GM18502 (cell line): ENCODE data around the gene DTYMK.
A peak's percentile ranks its signal among the peaks of the same experiment; 100 is the strongest.

Experiments
- ATAC-seq: cut with Tn5 transposase; IDR thresholded peaks from one replicate; pipeline ENCODE4 v1.9.1; 2021; ENCODE audit warnings: mild to moderate bottlenecking; ENCODE audit not compliant: unreplicated experiment, poor library complexity

DTYMK gene

DNA sequence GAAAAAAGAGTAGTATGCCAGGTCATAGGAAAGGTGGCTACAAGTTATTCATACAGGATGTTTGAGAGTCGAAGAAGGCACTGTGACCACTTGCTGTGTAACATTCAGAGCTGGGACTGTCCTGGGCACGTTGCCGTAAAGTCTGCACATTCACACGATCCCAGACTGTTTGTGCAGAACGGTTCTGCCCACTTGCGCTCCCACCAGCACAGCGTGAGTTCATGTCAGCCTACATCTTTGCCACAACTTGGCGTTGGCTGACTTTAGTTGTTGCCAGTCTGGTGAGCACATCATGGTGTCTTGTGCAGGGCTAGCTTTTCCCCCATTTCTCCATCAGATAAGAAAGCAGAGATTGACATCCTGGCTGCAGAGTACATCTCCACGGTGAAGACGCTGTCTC, 22.3 kb upstream of the DTYMK start:
- no peak for ATAC-seq

- ATAC-seq, result no peak
These were observed 19.9 kb upstream of the DTYMK start for GRCh38 chr2:241706537-241706936.

DNA sequence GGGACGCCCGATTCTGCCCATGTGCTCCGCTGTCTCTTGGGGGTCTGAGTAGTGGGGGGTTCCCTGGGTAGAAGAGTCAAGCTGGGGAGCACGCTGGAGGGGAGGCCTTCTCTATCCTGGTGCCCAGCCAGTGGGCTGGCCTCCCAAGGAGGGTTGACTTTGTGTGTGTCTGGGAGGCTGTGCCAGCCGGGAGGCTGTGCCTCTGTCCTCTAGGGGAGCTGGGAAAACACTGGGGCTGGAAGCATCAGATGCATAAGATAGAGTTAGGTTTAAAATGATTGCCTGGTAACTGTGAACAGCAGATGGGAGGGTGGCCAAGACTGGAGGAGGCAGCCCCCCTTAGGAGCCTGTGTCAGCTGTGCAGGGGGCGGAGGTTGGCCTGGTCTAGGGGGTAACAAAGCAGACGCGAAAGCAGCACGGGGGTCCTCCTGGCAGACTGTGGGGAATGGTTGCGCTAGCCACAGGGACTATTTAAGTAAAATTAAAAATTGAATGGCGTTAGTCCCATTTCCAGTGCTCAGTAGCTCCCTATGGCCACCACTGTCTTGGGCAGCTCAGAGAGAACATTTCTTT, 16.5 kb upstream of the DTYMK start:
- ATAC-seq, result no peak

DNA sequence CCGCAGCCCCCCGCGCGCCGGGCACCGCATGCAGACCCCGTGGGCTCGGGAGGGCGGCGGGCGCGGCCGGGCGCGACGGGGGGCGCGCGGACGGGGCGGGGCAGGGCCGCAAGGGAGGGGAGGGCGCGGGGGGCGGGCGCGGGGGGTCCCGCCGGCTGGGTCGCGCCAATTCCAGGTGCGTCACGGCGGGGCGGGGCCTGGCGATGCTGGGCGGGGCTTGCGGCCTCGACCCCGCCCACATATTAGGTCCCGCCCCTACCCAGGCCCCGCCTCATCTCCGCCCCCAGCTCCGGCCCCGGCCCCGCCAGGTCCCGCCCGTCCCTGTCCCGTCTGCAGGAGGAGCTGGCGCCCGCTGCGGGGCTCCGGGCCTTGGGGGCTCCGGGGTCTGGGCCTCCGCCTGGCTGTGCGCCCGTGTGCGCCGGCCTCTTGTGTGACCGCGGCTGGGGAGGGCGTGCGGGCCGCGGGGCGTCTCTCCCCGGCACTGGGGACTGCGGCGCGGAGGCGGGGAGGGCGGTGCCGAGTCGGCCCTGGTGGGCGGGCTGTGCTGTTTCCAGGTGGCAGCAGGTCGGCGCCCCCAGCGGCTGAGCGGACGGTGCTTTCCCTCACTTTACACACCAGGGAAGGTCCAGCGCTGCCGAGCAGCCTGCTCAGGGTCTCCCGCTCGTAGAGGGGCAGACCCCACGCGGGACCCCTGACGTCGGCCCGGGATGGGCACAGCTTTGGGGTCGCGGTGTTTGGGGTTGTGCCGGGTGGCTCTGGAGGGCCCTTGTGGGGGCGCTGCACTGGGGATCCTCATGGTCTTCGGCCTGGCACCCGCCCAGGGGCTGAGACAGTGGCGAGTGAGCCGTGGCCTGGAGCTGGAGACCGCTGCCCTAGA, 15.8 kb upstream of the DTYMK start:
- peak; percentile 70 for ATAC-seq

DNA sequence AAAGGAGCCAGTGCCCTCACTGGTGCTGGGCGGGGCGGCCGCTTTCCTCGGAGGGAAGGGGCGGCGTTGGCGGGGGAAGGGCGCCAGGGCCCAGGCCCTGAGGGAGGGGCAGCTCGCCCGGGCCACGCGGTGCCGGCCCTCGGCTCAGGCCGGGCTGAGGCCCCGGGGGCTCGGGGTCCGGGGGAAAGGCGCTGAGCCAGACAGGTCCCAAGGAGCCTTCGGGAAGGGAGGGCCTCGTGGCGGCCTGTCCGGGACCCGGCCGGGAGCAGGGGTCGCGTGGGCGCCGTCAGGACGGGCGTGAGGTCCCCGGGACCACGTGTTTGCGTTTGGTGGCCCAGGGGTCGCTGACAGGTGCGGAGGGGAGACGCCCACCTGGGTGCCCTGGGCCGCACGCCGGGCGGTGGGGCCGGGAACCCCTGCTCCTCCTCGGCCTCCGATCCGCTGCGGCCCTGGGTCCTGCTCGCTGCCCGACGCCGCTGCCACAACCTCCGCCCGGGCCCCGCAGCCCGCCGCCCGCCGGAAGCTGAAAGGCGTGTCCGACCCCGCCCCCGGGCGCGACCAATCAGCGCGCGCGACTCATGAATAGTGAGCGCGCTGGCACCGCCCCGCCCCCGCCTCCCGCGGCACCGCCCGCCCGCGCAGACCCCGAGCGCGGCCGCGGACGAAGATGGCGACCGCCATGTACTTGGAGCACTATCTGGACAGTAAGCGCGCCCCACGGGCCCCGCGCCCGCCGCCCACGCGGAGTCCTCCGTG, 15.0 kb upstream of the DTYMK start, which contains the start of gene ING5:
Gene ING5, plus strand, starts transcription at position 641 of the 756 bp plus-strand sequence. Its CDS starts 27 bp downstream, at position 668.
- peak; percentile 64 for ATAC-seq

GRCh38 chr2:241701149-241701398, 14.5 kb upstream of the DTYMK start:
- no peak for ATAC-seq

DNA sequence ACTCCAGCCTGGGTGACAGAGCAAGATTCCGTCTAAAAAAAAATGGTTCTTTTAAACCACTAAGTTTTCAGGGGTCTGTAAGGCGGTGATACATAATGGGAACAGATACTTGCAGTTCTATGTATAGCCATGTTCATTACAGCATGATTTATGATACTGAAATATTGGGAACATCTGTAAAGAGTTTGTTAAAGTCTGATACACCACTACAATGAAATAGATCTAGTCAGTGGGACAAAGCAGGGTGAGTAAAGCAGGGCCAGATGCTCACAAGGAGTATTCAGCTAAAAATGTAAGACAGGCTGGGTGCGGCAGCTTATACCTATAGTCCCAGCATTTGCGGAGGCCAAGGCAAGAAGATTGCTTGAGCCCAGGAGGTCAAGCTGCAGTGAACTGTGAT, 9.0 kb upstream of the DTYMK start:
- no peak for ATAC-seq

DNA sequence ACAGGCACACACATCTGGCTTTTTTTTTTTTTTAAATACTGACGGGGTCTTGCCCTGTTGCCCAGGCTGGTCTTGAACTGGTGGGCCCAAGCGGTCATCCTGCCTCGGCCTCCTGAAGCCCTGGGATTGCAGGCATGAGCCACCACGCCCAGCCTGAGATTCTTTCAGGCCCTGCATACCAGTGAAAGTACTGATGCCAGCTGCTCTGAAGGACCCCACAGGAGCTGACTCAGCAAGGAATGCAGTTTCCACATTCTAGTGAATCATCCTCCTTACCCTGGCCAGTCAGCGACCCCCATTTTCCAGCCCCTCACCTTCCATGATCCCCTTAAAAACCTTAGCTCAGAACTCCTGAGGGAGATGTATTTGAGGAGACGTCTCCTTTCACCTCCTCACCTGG, 5.8 kb upstream of the DTYMK start:
- ATAC-seq, result no peak

DNA sequence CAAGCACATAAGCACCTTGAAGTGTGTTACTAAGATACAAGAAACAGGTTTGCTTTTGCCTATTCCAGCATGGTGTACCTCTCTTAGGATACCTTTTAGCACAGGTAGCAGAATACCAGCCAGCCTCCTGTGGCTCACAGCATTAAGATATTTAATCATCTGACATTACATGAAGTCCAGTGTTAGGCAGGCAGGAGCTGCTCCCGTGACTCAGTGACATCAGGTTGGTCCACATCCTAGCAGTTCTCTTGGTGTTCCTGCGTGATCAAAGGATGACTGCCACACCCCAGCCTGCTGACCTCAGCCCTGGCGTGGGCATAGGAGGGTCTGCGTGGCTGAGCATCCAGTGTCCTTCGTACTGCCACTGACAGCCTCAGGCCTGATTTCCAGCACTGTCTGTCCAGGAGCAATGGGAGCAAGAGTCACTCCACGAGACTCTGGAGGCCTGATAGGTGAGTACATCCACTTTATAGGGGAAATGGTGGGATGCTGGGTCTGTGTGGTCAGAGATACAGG, 3.6 kb upstream of the DTYMK start:
- no peak for ATAC-seq

DNA sequence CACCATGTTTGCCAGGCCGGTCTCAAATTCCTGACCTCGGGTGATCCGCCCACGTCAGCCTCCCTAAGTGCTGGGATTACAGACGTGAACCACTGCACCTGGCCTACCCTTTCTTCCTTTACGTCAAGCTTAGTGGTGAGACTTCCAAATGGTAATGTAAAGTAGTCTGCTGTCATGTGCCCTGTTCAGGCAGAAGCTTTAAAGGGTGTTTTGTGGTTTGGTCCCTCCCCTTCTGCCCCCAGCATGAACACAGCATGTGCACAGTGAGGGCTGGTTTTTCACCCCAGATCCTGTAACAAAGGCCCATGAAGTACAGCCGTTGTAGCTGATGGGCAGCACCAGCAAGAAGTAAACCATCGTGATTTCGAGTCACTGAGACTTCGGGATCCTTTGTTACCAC, 2.7 kb upstream of the DTYMK start:
- no peak for ATAC-seq

- peak; percentile 19 for ATAC-seq
These were observed 328 bp downstream of the DTYMK start for GRCh38 chr2:241686324-241686649.

GRCh38 chr2:241680827-241681599, 5.6 kb downstream of the DTYMK start:
- ATAC-seq, result no peak

DNA sequence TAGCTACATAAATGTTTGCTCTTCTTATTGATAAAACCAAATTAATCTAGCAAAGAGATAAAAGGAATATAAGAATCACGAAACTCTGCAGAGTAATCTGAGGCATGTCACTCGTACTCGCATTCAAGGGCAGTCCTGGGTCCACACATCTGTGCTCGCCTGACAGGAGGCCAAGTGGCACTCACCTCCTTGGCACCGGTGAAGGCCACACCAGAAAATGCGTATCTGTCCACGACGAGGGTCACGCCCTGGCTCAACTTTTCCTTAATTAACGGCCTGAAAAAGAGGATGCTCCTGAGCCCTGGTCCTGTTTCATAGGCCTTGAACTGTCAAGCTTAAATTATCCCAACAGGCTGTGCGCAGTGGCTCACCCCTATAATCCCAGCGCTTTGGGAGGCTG, 6.6 kb downstream of the DTYMK start:
- no peak for ATAC-seq

- no peak for ATAC-seq
These were observed 7.7 kb downstream of the DTYMK start for GRCh38 chr2:241678784-241679540.

- ATAC-seq, result no peak
These were observed 8.3 kb downstream of the DTYMK start for GRCh38 chr2:241678307-241678706.

DNA sequence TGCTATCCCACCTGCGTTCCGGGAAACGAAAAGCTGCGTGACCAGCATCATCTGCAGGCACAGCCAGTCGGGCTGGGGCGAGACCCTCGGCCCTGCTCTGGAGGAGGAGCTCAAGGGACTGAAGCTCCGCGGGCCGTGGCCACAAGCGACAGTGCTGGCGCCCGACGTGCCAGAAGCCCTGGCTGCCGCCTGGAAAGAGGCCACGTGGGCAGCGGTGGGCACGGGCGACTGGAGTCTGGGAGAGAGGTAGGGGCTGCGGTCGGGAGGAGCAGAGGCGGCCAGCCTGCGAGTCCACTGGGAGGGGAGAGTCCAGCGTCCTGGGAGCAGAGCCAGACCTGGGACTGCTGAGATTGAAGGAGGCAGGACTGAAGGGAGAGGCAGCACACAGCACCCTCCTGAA, 9.2 kb downstream of the DTYMK start:
- ATAC-seq, result no peak

DNA sequence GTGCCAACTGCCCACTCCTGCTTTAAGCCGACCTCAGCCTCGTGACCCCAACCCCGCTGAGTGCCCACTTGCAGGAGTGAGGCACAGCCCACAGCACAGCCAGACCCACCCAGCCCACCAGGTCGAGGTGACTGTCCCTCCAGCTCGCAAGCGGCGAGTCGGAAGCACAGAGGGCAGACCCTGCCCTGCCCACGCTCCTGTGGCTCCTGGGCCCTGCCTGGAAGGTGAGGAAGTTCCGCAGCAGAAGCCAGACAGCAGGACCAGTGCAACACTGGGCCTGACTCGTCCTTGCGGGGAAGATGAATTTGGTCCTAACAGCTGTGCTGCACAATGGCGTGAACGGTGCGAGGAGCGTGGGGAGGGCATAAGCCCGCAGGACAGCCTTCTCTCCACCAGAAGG, 9.9 kb downstream of the DTYMK start:
- ATAC-seq, result no peak

GRCh38 chr2:241675885-241676284, 10.7 kb downstream of the DTYMK start:
- ATAC-seq, result no peak

GRCh38 chr2:241673797-241674725, 12.6 kb downstream of the DTYMK start:
- no peak for ATAC-seq
